Nucleus accumbens (tissue), 56 donors: ENCODE results near the gene ZNF385A.
A peak's percentile ranks its signal among the peaks of the same experiment; 100 is the strongest.

Experiments used
- DNase-seq, 56 donors: peaks; one replicate each; lab custom pipeline; 2025; lab: John Stamatoyannopoulos, UW

The ZNF385A gene

GRCh38 chr12:54384591-54385041 lies at the start of gene ZNF385A:
Gene ZNF385A (minus strand): TSS chr12:54384733. CDS start chr12:54384514, 219 bp downstream.
- DNase-seq: peak in 12 of 56 donors; percentile 14 to 44 (median 23)

GRCh38 chr12:54432815-54433164 lies 48.3 kb upstream of the ZNF385A start:
- DNase-seq: no peak

GRCh38 chr12:54431911-54432814 lies 47.6 kb upstream of the ZNF385A start:
- peak in 6 of 56 donors; percentile 10 to 38 (median 18) for DNase-seq

GRCh38 chr12:54430471-54431069 lies 46.0 kb upstream of the ZNF385A start:
- DNase-seq: no peak

GRCh38 chr12:54429014-54429471 lies 44.5 kb upstream of the ZNF385A start:
- no peak for DNase-seq

GRCh38 chr12:54428050-54429013 lies 43.8 kb upstream of the ZNF385A start:
- no peak for DNase-seq

GRCh38 chr12:54427106-54427505 lies 42.6 kb upstream of the ZNF385A start:
- no peak for DNase-seq

GRCh38 chr12:54426690-54427089 lies 42.2 kb upstream of the ZNF385A start:
- no peak for DNase-seq

GRCh38 chr12:54425702-54426101 lies 41.2 kb upstream of the ZNF385A start:
- no peak for DNase-seq

GRCh38 chr12:54424224-54424623 lies 39.7 kb upstream of the ZNF385A start:
- DNase-seq: no peak

- no peak for DNase-seq
Observed at GRCh38 chr12:54423816-54424150, 39.2 kb upstream of the ZNF385A start.

- DNase-seq: no peak
Observed at GRCh38 chr12:54421879-54422250, 37.3 kb upstream of the ZNF385A start.

- no peak for DNase-seq
Observed at GRCh38 chr12:54421175-54421878, 36.8 kb upstream of the ZNF385A start.

GRCh38 chr12:54420766-54421144 lies 36.2 kb upstream of the ZNF385A start:
- no peak for DNase-seq

GRCh38 chr12:54419088-54419887 lies 34.8 kb upstream of the ZNF385A start, which contains the start of gene ITGA5:
Gene ITGA5 (minus strand): TSS chr12:54419266. CDS start chr12:54419198, 68 bp downstream.
- peak in 9 of 56 donors; percentile 7 to 60 (median 24) for DNase-seq

- no peak for DNase-seq
Observed at GRCh38 chr12:54418441-54419087, 34.0 kb upstream of the ZNF385A start.

- no peak for DNase-seq
Observed at GRCh38 chr12:54417712-54418440, 33.3 kb upstream of the ZNF385A start.
